DND-41 (cell line): ENCODE measurements around the gene MED10.

Source experiments
- EZH2 ChIP-seq: IDR thresholded peaks from 3 replicates; pipeline ENCODE4 v1.6.1; 2012; ENCODE audit warnings: borderline replicate concordance, low read depth, mild to moderate bottlenecking, moderate library complexity, low read length, inconsistent platforms; ENCODE audit not compliant: severe bottlenecking
- TF ChIP-seq, protein P1 (sequence below): IDR thresholded peaks from 2 replicates; pipeline ENCODE4 v1.5.1; 2012; ENCODE audit warnings: borderline replicate concordance, low read length, moderate library complexity, mild to moderate bottlenecking; ENCODE audit not compliant: poor library complexity, severe bottlenecking; ENCODE audit errors: extremely low read depth

GRCh38 chr5:6419340-6419852 lies 41.0 kb upstream of the MED10 start:
- TF ChIP-seq, protein P1, sequence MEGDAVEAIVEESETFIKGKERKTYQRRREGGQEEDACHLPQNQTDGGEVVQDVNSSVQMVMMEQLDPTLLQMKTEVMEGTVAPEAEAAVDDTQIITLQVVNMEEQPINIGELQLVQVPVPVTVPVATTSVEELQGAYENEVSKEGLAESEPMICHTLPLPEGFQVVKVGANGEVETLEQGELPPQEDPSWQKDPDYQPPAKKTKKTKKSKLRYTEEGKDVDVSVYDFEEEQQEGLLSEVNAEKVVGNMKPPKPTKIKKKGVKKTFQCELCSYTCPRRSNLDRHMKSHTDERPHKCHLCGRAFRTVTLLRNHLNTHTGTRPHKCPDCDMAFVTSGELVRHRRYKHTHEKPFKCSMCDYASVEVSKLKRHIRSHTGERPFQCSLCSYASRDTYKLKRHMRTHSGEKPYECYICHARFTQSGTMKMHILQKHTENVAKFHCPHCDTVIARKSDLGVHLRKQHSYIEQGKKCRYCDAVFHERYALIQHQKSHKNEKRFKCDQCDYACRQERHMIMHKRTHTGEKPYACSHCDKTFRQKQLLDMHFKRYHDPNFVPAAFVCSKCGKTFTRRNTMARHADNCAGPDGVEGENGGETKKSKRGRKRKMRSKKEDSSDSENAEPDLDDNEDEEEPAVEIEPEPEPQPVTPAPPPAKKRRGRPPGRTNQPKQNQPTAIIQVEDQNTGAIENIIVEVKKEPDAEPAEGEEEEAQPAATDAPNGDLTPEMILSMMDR = no peak
- TF ChIP-seq EZH2 = no peak
